Activated naive CD4-positive, alpha-beta T cell treated with Interleukin-2 at 50 U/mL for 16 hours (primary cell): ENCODE results near the gene NOL12.
"Not testable (repeated sequence)": the region's sequence is repeated elsewhere in the genome, so short reads cannot be mapped to it uniquely, and the experiment has no call there.

Experiments
- DNase-seq: peaks from one replicate; pipeline ENCODE4 v3.0.0-alpha.2; 2020

NOL12 gene

GRCh38 chr22:37717235-37717634 lies 31.1 kb downstream of the NOL12 start:
- not testable (repeated sequence) for DNase-seq

GRCh38 chr22:37717746-37718305 lies 31.7 kb downstream of the NOL12 start:
- not testable (repeated sequence) for DNase-seq

GRCh38 chr22:37725551-37726240 lies 39.6 kb downstream of the NOL12 start:
- no peak for DNase-seq

- no peak for DNase-seq
Observed at GRCh38 chr22:37726241-37726887, 40.2 kb downstream of the NOL12 start.

GRCh38 chr22:37728620-37729019 lies 42.5 kb downstream of the NOL12 start:
- no peak for DNase-seq

- DNase-seq: no peak
Observed at GRCh38 chr22:37731804-37732471, 45.8 kb downstream of the NOL12 start.

GRCh38 chr22:37732699-37733607 lies 46.8 kb downstream of the NOL12 start:
- no peak for DNase-seq

GRCh38 chr22:37733625-37734401 lies 47.7 kb downstream of the NOL12 start:
- no peak for DNase-seq

- no peak for DNase-seq
Observed at GRCh38 chr22:37734402-37734700, 48.2 kb downstream of the NOL12 start.

GRCh38 chr22:37734964-37735451 lies 48.9 kb downstream of the NOL12 start:
- DNase-seq: no peak

GRCh38 chr22:37739035-37739434 lies 52.9 kb downstream of the NOL12 start:
- no peak for DNase-seq

- DNase-seq: no peak
Observed at GRCh38 chr22:37739611-37740049, 53.5 kb downstream of the NOL12 start.

GRCh38 chr22:37740455-37741311 lies 54.5 kb downstream of the NOL12 start:
- DNase-seq: no peak

- no peak for DNase-seq
Observed at GRCh38 chr22:37741312-37741795, 55.2 kb downstream of the NOL12 start.

- no peak for DNase-seq
Observed at GRCh38 chr22:37742376-37743171, 56.4 kb downstream of the NOL12 start.
